ENCODE results near the gene DNAJA4.
A peak's percentile ranks its signal among the peaks of the same experiment; 100 is the strongest.

The DNAJA4 gene

DNA sequence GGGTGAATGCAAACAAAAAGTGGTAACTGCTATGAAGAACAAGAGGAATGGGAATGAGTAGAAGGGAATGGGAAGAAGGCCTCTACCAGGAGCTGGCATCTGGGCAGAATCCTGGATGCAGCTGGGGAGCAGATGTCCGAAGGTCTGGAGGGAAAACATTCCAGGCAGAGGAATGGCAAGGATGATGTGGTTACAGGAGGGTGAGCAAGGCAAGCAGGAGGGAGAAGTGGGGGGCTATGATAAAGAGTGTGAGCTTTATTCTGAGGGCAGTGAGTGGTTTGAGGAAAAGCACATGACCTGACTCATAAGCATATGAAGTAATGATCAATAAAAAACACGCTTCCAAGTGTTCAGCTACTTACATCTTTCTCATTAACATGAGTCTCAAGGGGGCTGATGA is 18.0 kb downstream of the DNAJA4 start:
- DNase-seq: no peak

DNA sequence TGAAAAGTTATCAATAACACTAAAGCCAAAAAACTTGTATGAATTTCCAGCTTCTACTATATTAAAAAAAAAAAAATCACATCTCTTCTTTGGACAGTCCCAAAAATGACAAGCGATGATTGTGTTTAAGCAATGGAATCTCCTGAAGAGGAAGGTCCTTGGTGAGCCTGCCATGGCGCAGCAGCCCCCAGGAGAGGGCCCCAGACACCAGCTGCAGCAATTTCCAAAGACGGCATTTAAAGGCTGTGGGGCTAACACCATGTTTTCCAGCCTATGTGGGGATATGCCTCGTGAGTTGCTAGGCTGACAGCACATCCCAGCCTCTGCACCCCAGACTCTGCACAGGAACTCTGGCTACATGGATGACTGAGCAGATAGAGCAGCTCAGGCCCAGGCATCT is 20.4 kb downstream of the DNAJA4 start:
- no peak for DNase-seq

DNA sequence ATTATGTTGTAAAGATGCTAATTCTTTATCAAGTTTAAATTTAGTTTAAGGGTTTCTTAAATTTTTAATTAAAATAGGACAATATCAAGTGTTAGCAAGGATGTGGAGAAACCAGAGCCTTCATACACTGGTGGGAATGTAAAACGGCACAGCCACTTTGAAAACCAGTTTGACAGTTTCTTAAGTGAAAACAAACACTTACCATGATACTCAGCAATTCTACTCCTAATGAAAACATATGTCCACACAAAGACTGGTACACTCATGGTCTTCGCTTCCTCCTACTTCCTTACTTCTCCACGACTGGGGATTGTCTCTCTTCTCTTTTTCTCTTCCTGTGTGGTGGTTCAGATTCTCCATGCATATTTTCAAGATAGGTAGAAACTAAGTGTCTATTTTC is 25.9 kb downstream of the DNAJA4 start:
- no peak for DNase-seq

- no peak for DNase-seq
These were observed 26.7 kb downstream of the DNAJA4 start for GRCh38 chr15:78291052-78291451.

- DNase-seq: no peak
These were observed 27.3 kb downstream of the DNAJA4 start for GRCh38 chr15:78291698-78292097.

- no peak for DNase-seq
These were observed 27.9 kb downstream of the DNAJA4 start for GRCh38 chr15:78292219-78292618.

GRCh38 chr15:78299101-78299930 is 35.0 kb downstream of the DNAJA4 start, which contains the start of gene SKIC8:
SKIC8 (minus strand) TSS chr15:78299609; CDS start chr15:78295686, 3,923 bp downstream.
- DNase-seq: peak; percentile 88

GRCh38 chr15:78301326-78301725 is 37.0 kb downstream of the DNAJA4 start:
- no peak for DNase-seq

DNA sequence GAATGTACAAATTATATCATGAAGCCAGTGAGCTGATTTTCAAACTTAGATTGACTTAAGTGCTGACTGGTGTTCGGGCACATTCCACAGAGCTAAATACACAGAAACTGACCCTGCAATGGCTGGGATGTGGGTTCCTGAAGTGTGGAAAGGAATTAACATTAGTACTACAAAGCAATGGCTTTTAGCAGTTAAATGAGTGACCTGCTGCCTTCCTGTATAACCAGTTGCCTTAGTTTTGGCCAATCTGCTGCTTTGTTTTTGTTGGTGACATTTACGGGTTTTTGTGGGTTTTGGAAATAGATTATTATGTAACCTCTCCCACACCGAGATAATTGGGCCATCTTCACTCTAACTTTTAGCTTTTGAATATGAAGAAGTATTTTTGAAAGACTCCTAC is 37.5 kb downstream of the DNAJA4 start:
- no peak for DNase-seq

DNA sequence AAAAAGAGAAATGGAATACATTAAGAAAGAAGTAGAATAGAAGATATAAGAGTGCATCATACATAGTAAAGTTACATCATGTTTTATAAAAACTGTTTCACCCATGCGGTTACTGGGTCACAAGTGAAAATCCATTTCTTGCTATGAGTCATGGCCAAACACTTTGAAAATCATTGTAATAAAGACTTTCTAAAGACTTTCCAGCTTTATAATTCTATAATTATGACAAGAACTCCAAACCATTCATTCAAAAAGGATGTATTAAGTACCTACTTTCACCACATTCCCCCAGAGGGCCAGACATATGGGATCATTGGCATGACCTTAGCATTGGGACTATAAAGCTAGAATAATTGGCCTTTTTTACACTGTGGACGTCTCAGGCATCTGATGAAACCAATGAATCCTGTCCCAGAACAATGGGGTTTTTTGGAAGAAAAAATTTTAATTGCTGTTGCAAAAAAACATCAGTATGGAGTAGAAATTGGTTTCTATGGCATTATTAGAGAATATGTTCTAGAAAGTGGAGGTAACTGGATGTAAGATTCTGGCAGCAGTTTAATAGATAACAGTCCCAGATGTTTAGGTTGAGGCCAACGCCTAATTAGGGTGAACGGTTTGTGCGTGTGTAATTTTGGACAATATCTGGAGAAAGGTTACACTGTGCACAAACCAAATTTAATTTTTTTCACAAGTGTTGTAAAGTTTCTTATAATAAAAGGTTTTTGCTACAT is 38.4 kb downstream of the DNAJA4 start:
- DNase-seq: no peak

GRCh38 chr15:78304216-78305066 is 40.1 kb downstream of the DNAJA4 start:
- no peak for DNase-seq

- no peak for DNase-seq
These were observed 41.9 kb downstream of the DNAJA4 start for GRCh38 chr15:78306176-78306774.

GRCh38 chr15:78307976-78308375 is 43.6 kb downstream of the DNAJA4 start:
- peak; percentile 39 for DNase-seq

- peak; percentile 46 for DNase-seq
These were observed 44.2 kb downstream of the DNAJA4 start for GRCh38 chr15:78308422-78309032.

DNA sequence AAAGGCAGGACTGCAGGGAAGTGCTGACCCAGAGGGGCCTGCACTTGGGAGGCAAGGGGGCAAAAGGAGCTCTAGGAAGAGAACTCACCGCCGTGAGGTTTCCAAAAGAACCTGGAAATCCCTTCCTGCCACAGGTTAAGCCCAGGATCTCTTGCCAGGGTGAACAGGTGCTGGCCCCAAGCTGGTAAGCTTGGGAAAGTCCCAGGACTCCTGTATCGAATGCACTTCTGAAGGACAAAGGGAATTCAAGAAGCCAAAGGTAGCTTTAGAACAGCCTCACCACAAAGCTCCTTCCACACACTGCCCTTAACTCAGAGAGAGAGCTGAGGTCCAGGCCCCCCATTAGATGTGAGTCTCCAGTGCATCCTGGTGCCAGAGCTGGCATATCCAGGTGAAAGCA is 46.9 kb downstream of the DNAJA4 start:
- DNase-seq: no peak

DNA sequence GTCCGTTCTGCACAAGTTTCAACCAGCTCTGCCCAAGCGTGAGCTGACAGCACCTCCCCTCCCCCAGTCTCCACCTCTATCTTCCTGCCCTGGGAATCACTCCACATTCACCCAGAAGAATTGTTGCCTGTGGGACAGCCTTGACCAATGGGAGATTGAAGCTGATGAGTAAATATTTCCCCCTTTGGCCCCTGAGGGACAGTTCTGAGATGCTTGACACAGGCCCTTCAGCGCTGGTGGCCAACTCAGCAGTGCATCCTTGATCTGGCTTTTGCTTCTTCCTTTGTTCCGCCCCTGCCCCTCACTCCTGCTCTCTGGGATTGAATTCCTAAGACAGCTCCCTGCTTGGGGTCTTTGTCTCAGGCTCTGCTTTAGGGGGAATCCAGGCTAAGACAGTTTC is 48.2 kb downstream of the DNAJA4 start:
- DNase-seq: no peak

- no peak for DNase-seq
These were observed 48.6 kb downstream of the DNAJA4 start for GRCh38 chr15:78312957-78313356.

DNA sequence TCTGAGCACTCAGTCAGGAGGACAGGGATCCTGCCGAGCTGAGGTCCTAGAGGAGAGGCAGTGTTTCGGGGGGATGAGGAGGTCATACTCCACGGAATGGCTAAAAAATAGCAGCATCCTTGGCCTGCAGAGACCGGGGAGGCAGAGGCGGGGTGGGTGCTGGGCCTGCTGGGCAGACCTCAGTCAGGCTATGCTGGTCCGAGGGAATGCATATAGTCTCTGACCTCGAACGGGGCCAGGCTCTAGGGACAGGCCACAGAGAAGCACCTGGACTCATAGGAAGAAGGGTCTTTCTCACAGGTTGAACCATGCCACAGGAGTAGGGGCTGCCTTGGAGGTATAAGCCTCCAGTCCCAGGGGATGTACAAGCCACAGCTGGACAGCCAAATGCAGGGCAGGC is 49.0 kb downstream of the DNAJA4 start:
- DNase-seq: no peak

- no peak for DNase-seq
These were observed 49.8 kb downstream of the DNAJA4 start for GRCh38 chr15:78314181-78314581.

DNA sequence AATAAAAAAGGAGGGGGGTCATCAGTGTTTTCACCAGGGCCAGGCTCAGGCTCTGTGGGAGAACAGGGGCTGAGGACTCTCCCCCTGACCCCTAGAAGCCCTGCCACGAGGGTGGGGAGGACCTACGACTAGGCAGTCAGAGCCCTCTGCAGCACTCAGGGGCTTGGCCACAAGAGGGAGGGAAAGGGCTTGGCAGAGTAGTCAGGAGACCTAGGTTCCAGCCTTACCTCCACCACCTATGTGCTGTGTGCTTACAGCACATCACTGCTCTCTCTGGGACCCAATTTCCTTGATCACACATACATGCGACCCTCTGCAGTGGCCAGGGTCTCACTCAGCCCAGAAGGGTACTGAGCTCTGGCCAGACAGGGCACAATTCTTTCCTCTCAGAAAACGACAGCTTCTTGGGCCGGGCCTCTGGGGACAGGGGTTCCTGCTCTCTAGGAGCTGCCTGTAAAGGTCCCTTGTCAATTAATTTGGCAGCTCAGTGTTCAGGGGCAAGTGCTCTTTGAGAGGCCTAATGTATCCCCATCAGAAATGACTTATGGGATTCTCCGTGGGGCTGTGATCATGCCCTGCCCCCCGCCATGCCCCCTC is 51.4 kb downstream of the DNAJA4 start:
- DNase-seq: peak; percentile 6

- DNase-seq: no peak
These were observed 52.1 kb downstream of the DNAJA4 start for GRCh38 chr15:78316283-78317083.
